HT-29 (cell line): ENCODE results near the gene CTSV. TPM values are rescaled to one million over a fixed set of nuclear protein-coding genes. Genes with fewer than 3 reads are reported as not detected.
"Not testable (repeated sequence)": the region's sequence is repeated elsewhere in the genome, so short reads cannot be mapped to it uniquely, and the experiment has no call there.

Experiments
- DNase-seq: peaks from one replicate; pipeline ENCODE4 v3.0.0-alpha.2; 2015; ENCODE audit warnings: low spot score
- total RNA-seq: library from RNA; depleted of rRNA; stranded (reverse); fragments of >200 nt; shearing (Covaris generic); gene quantifications from 2 replicates; pipeline ENCODE4 v1.2.3, GENCODE V29; 2014; rRNA removed

CTSV gene
- 8.3 and 9.6 TPM in 2 replicates for total RNA-seq

DNA sequence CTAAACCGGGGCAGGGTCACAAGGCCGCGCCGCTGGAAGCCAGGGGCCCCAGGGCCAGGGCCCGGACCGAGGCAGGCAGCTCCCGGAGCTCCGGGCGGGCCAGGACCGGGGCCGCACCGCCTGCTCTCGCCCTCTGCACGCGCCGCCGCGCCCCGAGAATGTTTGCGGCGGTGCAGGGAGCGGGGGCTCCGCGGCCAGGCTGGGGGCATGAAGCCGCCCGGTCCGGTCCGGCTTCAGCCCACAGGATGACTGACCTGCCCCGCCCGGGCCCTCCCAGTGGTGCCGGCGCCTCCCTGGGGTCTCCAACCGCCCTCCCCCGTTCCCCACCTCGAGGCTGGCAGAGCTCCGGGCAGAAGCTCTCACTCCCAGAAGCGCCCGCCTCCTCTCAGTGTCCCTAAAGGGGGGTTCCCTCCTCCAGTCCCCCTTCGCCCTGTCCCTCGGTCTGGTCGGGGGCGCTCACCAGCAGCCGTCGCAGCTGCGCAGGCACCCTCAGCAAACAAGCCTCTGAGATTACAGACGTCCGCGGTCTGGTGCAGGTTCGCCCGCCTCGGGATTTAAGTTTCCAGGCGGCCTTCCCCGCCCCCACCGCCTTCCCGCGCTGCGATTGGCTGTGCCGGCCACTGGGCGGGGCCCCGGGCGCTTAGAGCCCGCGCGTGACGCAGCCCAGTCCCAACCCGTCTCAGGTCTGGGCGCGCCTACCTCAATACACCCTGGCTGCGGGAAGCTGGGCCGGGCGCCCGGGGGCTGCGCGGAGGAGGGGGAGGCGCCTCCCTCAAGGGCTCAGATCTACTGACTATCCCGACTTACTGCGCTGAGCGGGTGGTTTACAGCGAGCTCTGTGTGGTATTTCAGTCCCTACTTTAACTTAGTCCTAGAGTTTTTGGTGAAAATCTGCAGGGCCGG is at the start of gene CTSV:
TSS of gene CTSV (minus strand) at position 532 of the 903 bp plus-strand sequence. CDS start 1,099 bp downstream, outside the sequence.
- peak; percentile 92 for DNase-seq

DNA sequence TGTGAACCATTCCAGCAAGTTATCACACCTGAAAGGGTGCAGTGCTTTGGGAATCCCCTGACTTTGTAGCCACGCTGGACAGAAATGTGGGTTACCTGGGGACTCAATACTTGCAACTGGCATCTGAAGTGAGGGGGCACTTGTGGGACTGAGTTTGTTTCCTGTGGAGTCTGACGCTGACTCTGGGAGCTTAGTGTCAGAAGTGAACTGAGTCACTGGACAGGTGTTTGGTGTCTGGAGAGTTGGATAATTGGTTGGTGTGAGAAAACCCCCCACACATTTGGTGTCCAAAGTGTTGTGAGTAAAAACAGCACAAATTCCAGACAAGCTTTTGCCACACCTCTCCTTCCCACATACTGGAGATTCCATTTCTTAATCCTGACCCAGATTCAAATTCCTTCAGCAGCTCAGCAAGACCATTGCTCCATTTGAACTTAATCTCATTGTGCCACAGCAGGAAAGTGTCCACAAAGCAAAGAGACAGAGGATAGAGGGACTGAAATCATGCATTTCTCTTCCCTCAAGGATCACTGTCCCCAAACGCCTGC is 48.8 kb upstream of the CTSV start:
- DNase-seq: not testable (repeated sequence)

DNA sequence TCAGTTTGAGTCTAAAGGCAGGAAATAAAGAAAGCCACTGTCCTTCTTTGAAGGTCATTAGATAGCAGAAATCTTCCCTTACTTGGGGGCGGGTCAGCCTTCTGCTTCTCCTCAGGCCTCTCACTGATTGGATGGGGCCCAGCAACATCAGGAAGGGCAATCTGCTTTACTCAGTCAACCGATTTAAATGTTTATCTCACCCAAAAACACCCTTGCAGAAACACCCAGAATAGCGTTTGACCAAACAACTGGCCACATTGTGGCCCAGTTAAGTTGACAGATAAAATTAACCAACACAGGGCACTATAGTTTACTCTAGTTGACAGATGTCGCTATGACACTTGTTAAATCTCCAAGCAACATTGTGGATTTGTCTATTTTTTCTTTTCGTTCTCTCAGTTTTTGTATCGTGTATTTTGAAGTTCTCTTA is 45.6 kb upstream of the CTSV start:
- DNase-seq: not testable (repeated sequence)

DNA sequence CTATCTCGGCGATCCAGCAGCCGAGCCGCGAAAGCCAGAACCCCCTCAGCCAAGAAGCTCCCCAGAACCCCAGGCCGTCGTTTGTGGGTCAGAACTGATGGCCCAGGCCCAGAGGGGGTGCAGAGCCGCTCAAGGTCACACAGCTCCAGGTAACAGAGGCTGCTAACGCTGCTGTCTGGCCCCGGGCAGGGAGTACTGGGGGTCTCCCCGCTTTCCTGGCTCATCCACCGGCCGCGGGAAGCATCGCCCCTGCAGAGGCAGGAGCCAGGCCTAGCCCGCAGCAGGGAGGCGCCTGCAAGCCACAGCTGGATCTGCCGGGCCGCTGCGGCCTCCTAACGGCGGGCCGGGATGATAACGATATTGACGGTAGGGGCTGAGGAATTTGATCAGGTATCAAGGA is 39.4 kb upstream of the CTSV start:
- DNase-seq: no peak

DNA sequence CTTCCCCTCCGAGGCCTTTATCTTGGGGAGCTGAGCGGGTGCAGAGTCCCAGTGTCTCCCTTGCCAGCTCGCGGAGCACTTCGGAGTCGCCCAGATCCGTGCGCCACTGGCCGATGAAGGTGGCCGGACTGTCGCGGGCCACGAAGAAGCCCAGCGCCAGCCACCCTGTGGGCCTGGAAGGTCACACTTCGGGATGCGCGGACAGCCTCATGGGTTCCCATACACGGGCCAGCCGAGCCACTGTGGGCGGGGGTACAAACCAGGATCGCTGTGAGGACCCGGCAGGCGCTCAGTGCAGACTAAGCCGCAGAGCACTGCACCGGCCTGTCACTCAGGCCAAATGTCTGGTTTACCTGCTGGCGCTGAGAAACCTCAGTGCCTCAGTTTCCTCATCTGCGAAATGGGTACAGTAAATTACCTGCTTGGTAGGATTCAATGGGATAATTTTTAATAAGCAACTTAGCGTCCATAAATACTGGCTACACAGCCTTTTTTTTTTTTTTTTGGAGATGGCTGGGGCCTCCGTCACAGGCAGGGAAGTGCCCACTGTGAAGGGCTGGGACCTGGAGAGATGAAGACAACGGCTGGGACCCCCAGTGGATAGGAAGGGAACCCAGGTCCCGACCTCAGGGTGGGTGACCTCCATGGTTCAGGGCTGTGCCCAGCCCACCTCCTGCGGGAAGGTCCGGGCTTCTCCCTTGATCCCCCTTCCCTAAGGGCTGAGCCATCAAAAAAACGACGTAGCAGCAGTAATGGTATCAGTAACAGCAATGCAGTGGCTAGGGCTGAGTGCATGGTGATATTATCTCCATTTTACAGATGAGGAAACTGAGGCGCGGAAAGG is 38.7 kb upstream of the CTSV start:
- no peak for DNase-seq

DNA sequence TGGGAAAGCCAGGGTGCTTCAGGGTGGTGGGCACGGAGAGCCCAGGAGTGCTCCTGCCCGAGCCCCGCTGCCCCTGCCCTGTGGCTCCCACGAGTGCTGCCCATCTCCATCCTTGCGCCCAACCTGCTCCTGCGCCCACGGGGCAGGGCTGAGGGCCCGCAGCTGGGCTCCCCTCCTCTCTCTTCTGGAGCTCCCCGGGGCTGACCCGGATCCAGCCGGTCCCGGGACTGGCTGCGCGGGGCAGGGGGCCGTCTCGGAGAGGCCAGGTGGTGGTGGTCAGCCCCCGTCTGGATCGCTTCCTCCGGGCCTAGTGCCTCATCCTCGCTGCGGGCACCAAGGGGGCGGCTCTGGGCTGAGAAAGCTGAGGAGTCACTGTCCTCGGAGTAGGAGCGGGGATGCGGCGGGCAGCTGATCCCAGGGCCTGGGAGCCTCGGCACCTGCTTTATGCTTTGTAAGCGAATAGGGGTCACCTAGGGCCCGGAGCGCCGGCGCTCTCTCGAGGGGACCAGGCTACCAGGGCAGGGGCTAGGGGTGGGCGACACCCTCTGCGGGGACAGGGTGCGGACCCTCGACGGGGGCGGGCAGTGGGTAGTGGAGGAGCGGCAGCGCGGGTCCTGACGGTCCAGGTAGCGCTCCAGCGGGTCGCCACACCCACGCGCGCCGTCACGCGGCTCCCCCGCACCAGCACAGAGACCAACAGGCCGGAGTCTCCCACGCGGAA is 37.9 kb upstream of the CTSV start:
- not testable (repeated sequence) for DNase-seq

DNA sequence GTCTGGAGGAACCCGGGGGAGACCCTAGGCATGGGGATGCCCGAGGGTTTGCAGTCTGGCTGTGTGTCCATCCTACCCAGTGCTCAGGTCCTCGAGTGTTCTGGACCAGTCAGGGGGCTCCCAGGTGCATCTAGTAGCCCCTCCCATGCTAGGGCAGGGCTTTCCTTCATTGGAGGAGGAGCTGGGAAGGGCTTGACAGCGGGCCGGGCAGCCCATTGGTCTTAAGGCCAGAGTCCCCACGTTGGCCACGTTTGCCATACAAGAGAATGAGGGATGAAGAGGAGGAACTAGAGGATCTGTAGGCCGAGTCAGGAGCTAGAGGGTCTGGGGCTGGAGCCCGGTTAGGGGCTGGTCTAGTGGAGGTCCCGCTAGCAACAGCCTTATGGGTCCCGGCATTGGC is 37.3 kb upstream of the CTSV start:
- no peak for DNase-seq

DNA sequence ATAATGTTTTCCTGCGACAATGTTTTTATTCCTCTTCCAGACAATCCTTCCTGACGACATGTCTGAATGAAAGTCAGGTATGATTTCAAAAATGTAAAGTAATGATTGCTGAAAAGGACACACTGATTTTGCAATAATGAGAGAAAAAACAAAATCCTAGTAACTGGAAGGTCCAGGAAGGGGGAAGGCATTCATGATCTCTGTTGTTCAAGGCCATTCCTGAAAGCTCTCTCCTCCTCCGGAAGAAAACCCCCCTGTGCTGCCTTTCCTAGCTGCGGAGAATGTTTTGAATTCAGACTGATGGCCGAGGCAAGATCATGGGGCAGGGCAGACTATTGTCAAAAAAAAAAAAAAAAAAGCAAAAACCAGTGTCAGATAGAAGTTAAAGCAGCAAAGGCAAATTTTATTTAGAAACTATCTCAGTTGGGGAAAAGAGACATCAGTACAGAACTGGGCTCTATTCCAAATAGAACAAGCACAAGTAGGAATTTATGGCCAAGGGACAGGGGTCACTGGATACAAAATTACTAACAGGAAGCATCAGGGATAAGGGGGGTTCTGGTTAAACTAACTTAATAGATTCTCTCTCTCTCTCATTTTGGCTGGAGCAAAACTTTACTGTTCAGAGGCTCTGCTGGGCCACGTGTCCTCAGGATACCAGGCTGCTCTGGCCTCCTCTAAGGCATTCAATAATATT is 36.5 kb upstream of the CTSV start:
- DNase-seq: no peak

DNA sequence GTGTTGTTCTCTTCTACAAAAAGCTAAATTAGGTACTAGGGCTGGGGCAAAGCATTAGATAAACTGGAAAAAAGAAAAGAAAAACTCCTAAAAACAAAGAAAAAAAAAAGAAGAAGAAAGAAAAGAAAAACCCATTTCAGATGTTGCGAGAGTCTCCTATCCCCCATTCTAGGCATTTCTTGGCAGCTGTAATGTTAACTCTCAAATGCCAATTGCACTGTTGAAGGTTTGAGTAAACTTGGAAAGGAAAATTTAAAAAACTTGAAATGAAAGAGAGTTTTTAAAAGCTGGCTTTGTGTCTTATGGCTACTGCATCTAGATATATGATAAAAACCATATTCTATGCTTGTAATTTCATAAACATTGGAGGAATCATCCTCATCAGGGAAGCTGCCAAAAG is 34.6 kb upstream of the CTSV start:
- no peak for DNase-seq

DNA sequence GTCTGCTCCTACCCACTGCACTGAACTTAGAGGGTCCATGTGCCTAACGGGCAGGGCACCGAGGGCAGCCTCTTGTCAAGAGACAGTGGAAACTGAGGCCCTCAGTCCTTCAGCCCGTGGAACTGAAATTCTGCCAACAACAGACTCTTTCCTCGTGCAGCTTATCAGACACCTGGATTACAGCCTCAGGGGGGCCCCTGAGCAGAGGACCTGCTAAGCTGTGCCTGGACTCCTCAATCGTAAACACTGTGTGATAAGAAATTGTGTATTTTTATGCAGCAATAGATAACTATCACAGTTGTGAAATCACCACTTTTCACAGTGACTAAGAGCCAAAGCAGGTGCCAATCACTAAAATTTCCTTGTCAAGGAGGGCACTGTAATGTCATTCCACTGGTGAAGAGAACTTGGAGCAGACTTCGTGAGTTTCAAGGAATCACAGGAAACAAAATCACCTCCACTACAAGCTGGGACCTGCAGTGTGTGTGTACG is 33.4 kb upstream of the CTSV start:
- no peak for DNase-seq

DNA sequence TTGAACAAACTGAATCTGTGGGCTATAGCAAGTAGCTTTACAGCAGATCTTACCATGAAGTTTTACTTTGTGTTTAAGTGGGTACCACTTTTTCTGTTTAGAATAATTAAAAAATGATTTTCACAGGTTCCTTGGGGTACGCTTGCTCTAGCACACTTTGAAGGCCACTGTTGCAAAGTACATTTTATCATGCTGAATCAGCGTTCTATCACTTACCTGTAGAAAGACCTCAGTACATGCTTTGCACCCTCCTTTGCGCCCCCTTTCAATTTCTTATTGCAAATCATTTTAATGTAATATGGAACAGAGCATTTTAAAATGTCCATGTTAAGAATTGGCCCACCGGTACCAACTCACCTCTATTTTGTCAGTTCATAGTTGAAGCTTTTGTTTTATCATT is 31.4 kb upstream of the CTSV start:
- not testable (repeated sequence) for DNase-seq

DNA sequence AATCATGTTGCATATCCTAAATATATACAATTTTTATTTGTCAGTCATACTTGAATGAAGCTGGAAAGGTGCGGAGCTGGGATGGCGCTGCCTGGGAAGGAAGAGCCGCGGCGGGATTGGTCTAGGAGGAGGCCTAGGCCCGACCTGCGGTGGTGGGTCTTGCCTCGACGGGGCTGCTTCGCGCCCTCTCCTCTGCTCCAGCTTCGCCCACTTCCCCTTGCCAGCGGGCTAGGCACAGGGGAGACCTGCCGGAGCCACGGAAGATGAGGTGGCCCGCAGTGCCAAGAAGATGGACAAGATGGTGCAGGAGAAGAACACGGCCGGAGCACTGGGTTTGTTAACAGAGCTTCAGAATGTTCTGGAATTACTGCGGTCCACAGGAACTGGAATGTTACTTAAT is 28.5 kb upstream of the CTSV start:
- DNase-seq: no peak

DNA sequence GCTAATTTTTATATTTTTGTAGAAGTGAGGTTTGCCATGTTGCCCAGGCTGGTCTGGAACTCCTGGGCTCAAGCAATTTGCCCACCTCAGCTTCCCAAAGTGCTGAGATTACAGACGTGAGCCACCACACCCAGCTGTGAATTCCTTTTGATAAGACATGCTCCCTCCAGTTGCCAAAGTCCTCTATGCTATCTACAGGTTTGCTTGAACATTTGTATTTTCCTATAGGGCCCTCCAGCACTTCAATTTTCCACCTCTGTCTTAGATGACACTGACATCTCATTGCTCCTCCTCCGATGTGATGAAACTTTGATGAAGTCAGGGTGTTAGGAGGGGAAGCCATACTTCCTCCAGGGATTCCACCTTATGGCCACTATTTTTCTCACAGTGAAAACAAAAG is 25.2 kb upstream of the CTSV start:
- DNase-seq: no peak

DNA sequence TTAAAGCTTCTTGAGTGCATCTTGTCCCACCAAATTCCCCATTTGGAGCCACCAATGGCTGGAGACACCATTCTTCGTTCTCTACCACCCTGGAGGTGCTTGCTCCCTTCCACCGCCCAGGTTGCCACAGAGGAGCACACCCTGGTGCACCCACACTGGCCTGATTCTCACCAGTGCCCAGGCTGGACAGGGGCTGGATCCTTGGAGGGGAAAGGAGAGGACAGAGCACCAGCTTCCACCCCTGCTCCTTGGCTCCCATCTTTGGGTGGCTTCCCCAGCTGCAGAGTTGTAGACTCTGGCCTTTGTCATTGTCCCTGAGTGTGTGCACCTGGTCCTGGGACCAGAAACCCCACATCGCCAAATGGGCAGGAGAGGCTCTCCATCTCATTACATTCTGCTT is 21.9 kb upstream of the CTSV start:
- DNase-seq: no peak

DNA sequence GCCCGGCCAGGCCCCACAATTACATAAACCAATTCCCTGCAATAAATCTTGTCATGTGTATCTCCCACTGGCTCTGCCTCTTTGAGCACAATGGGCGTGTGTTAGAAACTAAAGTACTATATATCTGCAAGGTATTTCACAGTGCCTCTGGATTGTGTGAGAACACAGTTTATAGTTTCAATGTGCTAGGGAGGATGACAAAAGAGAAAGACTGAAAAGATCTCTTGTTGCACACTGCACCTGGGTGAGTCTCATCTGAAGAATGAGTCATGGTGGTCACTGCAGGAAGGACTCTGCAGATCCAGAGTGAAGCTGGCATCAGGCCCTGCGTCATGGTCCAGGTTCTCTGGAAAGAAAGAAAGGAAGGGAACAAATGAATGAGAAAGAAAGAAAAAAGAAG is 20.7 kb upstream of the CTSV start:
- peak; percentile 35 for DNase-seq

DNA sequence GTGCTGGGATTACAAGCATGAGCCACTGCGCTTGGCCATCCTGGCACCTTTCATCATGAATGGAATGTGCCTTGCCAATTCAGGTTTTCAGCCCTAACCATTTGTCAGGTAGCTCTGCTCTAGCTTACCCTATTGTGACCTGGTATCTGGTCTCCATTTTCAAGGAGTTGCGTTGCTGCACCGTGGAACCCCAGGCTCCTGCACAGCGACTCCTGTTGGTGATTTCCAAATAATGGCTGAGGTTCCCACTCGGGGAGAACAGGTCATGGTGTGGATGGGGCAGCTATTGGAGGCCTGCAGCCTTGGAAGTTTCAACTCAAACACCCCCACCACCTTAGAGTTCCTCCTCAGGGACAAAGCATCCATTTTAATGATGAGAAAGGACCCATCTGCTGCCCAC is 18.7 kb upstream of the CTSV start:
- no peak for DNase-seq

DNA sequence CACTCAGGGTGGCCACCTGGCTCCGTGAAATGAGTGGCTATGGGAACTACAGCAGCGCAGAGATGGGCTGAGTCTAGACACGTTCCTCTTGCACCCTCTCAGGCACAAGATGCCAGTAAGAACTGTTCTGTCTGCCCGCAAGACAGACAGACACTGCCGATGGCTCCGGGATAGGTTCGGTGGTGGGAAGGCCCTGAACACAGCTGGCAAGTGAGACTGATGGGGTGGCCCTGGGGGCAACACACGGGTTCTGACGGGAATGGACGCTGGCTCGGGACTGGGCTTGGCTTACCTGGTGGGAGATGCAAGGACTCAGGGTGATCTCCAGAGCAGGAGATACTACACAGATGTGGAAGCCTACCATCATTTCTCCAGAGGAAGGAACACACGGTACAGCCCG is 16.9 kb upstream of the CTSV start:
- DNase-seq: not testable (repeated sequence)

DNA sequence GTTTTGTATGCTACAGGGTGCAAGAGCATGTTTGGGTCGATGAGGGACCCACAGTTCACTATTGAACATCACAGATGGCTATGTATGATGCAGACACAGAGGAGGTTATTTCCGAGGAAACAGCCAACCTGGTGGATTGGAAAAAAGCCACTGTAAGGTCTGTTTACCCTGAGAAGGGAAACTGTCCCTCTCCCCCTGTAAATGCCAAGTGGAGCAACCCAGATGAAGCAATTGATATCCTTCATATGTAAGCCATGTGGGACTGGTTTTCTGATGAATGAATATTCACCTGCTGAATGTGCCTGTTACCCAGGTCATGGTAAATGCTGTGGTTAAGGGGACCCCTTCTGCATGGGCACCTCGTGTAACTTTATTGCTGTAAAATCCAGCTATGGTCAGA is 14.8 kb upstream of the CTSV start:
- no peak for DNase-seq

DNA sequence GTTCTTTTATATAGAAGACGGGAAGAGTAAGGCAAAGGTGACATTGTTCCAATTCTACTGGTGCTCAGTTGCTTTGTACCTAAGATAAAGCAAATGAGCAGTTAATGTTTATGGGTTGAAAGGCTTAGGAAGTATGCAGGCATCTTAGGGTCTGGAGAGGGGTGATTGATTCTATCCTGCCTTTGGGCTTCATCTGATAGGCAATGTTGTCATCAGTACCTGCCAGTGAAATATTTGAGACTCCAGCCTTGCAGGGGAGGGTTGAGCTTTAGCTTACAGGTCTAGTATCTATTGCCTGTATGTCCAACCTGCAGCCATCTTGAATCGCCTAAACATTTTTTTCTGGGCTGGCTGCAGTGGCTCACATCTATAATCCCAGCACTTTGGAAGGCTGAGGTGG is 13.8 kb upstream of the CTSV start:
- DNase-seq: no peak

DNA sequence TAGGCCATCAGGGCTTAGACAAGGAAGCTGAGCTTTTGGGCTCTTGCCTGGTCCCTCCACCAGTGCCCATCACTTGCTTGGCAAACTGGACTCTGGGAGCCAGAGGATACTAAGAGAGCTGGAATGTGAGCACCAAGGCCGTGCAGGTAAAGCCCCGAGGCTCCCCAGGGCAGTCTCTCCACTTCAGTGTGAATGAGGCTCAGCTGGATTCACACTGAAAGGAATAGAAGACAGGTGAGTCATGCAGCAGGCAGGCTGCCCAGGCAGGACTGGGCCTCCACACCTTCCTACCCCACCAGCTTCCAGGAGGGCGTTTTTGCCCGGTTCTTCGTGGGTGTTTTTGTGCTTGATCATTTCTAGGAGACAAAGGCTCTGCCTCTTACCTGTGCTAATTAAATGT is 7.3 kb upstream of the CTSV start:
- peak; percentile 86 for DNase-seq

DNA sequence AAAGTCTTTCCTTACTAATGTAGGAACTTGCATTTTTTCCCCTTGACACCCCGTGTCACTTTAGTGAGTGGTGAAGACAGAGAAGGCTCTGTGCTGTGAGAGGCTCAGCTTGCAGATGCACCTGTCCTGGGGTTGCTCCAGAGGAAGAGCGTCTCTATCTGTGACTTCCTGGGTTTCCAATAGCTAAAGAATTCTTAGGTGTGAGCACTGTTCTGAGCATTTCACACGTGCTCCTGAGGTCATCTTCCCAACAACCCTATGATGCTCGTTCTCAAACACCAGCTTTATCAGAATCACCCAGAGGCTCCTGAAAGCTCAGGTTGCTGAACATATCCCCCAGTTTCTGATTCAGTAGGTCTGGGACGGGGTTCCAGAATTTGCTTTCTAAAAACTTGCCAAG is 6.4 kb upstream of the CTSV start:
- no peak for DNase-seq
